Thymus (tissue), 11 donors: ENCODE data around the gene CCL8. TPM values are rescaled to one million over a fixed set of nuclear protein-coding genes. Genes with fewer than 3 reads are reported as not detected.

ENCODE experiments used
- DNase-seq, 9 donors: peaks; one replicate each; pipeline ENCODE4 v3.0.0-alpha.2; 2013; ENCODE audit warnings: low spot score in 9 of 9, low read depth in 6 of 9, missing footprints in 1 of 9
- H3K27ac ChIP-seq, 2 donors: one replicate each; pipeline ENCODE4 v1.5.1; 2013; ENCODE audit warnings: control low read depth in 1 of 2, low read depth in 1 of 2, low read length in 1 of 2, mild to moderate bottlenecking in 1 of 2, moderate library complexity in 1 of 2
- H3K27me3 ChIP-seq, 2 donors: one replicate each; pipeline ENCODE4 v1.5.1; 2013; ENCODE audit warnings: low read length in 1 of 2; ENCODE audit not compliant: control insufficient read depth in 2 of 2, insufficient read depth in 1 of 2
- H3K36me3 ChIP-seq, 2 donors: one replicate each; pipeline ENCODE4 v1.5.1; 2013; ENCODE audit warnings: low read length in 1 of 2, mild to moderate bottlenecking in 1 of 2, moderate library complexity in 1 of 2; ENCODE audit not compliant: control insufficient read depth in 2 of 2, insufficient read depth in 2 of 2
- H3K4me1 ChIP-seq, 2 donors: one replicate each; pipeline ENCODE4 v1.5.1; 2013; ENCODE audit warnings: low read length in 2 of 2; ENCODE audit not compliant: control insufficient read depth in 2 of 2, insufficient read depth in 2 of 2
- H3K4me3 ChIP-seq, 2 donors: one replicate each; pipeline ENCODE4 v1.5.1; 2013; ENCODE audit warnings: low read length in 2 of 2, control low read depth in 1 of 2, mild to moderate bottlenecking in 1 of 2
- H3K9me3 ChIP-seq, 2 donors: one replicate each; pipeline ENCODE4 v1.5.1; 2013; ENCODE audit warnings: low read length in 1 of 2, mild to moderate bottlenecking in 1 of 2; ENCODE audit not compliant: control insufficient read depth in 2 of 2, insufficient read depth in 1 of 2
- WGBS: extraction: QIAGEN DNeasy Blood & Tissue Kit; methylation state at CpG from one replicate; pipeline ENCODE4 v1.1.7; 2013; 5-methylcytosine and 5-hydroxymethylcytosine counted together
- polyA plus RNA-seq: library from polyadenylated mRNA; stranded (reverse); fragments of 200-250 nt; gene quantifications from one replicate; pipeline ENCODE4 v1.2.3, GENCODE V29; 2013
- total RNA-seq: library from RNA; stranded (reverse); fragments of 120-200 nt; gene quantifications from one replicate; pipeline ENCODE4 v1.2.4, GENCODE V29; 2013
- donor health status: healthy.

Gene CCL8
- total and polyA plus RNA-seq, 2 donors, result 1.4 to 2.9 TPM

DNA sequence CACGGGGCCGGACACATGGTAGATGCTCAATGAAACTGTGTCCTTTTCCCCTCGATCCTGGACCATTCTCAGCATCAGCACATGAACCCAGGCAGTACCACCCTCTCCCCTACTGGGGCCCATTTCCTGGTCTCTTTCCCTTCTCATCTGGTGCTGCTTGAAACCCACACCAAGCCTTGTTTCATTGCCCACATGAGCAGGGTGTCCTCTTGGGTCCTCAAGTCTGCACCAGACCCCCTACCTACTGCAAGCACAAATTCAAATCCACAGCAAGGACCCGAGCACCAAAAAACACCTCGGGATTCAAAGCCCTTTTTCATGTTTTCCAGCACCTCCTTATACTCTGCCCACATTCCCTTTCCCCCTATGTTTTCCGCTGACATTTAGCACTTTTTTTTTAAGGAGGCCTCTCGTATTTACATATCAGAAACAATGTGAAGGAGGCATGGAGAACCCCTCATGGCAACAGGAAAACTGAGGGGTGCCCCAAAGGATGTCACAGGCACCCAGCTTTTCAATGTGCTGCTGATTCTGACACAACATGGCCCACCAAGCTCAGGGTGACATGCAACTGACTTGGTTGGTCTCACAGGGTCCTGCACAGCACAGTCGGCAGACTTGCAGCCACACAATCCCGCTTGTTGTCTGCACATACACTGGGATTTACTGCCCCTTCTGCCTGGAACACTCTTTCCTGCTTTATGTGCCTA, 48.4 kb downstream of the CCL8 start:
- no peaks in the 10 kb centered on the region for H3K9me3 ChIP-seq
- no peaks in the 10 kb centered on the region for H3K36me3 ChIP-seq
- 94% methylated on average over 9 of the region's 9 CpGs for WGBS
- no peak overlapping the region for H3K27ac ChIP-seq
- H3K4me1 ChIP-seq, result peaks cover 46 to 73% of the 10 kb centered on the region in 2 donors
- no peaks in the 10 kb centered on the region for H3K27me3 ChIP-seq
- DNase-seq, result no peak
- H3K4me3 ChIP-seq, result no peak overlapping the region

DNA sequence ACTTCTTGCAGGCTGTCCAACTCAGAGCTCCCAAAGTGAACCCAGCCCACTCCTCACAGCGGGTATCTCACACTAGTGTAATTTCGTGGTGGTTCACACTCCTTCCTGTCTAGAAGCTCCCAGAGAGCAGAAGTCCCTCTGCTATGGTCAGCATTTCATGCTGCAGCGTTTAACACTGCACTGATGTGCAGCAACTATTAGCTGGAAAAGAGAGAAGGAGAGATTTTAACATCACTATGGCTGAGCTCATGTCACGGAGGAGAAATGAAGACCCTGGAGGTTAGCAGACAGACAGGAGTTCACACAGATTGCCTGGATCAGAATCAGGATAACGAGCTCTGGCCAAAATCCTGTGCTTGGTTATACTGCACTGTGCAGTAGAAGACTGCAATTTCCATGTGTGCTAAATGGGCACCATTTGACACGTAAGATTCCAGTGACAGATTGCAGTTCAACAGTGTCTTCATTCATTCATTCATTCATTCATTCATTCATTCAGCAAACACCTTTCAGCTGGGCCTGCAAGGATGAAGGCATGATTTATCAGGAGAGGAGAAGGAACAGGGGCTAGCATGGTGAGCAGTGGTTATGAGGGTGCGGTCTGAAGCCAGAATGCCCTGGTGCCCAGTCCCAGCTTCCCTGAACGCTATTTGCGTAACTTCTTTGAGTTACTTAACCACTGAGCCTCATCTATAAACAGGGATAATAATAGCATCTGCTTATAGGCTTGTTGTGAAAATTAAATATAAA, 49.1 kb downstream of the CCL8 start:
- Histone ChIP-seq H3K27me3 (no peaks in the 10 kb centered on the region), H3K4me3 (no peak overlapping the region), H3K4me1 (peaks cover 46 to 73% of the 10 kb centered on the region in 2 donors), H3K27ac (no peak overlapping the region), H3K9me3 (no peaks in the 10 kb centered on the region), H3K36me3 (no peaks in the 10 kb centered on the region)
- DNase-seq, result no peak
- 79% methylated on average over 9 of the region's 9 CpGs for WGBS

DNA sequence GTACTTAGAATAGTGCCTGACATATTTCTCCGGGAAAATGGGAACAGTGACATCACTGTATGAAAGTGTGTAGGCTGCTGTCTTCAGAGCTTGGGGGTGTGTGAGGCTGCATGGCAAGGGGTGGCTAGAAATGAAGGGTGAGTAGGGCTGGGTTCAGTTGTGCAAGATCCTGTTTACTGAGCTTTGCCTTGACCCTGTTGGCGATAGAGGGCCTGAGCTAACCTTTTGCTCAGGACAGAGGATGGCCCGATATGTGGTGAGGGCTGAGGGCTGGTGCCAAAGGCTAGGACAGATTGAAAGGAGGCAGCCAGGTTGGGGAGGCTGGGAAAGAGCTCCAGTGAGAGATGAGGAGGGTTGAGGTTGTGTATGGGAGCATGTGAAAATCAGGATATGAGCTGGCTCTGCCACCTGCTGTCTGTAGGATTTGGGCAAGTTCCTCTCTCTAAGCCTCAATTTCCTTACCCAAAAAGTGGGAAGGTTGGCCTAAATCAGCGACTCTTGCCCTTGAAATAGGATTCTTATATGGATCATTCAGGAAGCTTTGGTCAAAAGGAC, 49.8 kb downstream of the CCL8 start:
- H3K9me3 ChIP-seq, result no peaks in the 10 kb centered on the region
- WGBS, result 73% methylated on average over 4 of the region's 4 CpGs
- no peaks in the 10 kb centered on the region for H3K36me3 ChIP-seq
- H3K4me3 ChIP-seq, result no peak overlapping the region
- H3K27me3 ChIP-seq, result no peaks in the 10 kb centered on the region
- DNase-seq, result no peak
- peaks cover 46 to 69% of the 10 kb centered on the region in 2 donors for H3K4me1 ChIP-seq
- no peak overlapping the region for H3K27ac ChIP-seq

DNA sequence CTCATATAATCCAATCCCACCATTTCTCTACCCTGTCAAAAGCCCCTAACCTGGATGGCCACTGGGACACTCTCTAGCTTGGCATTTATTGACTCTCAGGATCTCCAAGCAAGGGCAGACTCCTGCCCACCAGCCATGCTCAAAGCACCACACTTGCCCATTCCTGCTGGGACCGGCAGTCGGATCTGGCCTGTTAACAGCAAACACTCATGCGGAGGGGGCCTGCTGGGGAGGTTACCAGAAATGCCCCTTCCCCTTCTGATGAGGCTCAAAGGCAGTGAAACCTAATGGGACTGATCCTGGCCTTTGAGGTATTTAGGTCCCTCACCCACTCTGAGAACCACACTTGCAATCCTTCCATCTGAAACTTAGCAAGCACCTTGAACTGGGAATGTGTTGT, 50.3 kb downstream of the CCL8 start:
- H3K36me3 ChIP-seq, result no peaks in the 10 kb centered on the region
- DNase-seq, result no peak
- 98% methylated on average over 3 of the region's 3 CpGs for WGBS
- no peak overlapping the region for H3K27ac ChIP-seq
- H3K9me3 ChIP-seq, result no peaks in the 10 kb centered on the region
- peaks cover 44 to 64% of the 10 kb centered on the region in 2 donors for H3K4me1 ChIP-seq
- no peak overlapping the region for H3K4me3 ChIP-seq
- H3K27me3 ChIP-seq, result no peaks in the 10 kb centered on the region

DNA sequence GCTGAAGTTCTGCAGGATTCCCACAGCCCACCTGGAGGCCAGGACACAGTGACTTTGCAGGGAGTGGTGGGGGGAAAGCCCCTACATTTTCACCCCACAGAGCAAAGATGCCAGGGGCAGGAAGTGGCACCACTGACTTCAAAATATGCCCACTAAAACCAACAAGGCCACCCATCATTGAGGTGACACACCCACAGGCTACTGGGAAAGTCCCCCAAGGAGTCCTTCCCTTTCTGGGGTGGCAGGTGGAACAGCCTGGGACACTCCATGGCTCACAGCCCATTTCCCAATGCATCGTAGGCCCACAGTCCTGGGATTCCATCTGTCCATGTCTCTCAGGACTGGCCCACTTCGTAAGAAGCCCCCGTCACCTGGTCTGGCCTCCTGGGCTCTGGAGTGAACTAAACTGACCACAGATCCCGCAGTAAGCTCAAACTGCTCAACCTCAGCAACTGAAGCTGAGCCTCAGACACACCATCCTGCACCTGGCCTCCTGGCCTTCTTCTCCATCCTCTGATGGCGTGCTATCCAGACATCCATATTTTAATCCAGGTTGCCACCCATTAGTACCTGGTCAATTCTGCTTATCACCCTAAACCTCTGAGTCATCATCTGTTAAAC, 51.3 kb downstream of the CCL8 start:
- no peaks in the 10 kb centered on the region for H3K27me3 ChIP-seq
- H3K9me3 ChIP-seq, result no peaks in the 10 kb centered on the region
- 88% methylated on average over 5 of the region's 5 CpGs for WGBS
- no peak overlapping the region for H3K4me3 ChIP-seq
- DNase-seq, result no peak
- peak overlapping the region; percentile 12 to 33 for H3K27ac ChIP-seq
- H3K4me1 ChIP-seq, result peaks cover 39 to 55% of the 10 kb centered on the region in 2 donors
- H3K36me3 ChIP-seq, result no peaks in the 10 kb centered on the region

DNA sequence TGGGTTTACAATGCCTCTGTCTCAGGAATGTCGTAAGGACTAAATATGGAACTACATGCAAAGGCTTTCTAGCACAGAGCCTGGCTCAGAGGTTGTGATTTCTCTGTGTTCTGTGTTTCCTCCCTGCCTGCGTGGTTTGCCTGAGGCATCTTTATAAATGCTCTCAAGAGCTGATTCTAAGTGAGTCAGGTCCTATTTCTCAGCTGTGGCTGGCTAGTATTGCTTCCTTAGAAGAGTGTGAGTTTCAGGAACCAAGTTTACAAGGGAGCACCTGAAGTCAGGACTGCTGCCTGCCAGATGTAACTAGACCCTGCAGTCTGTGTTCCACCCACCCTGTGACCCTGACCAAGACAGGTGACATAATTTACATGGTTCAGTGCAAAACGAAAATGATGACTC, 51.8 kb downstream of the CCL8 start:
- Histone ChIP-seq H3K4me1 (peaks cover 34 to 51% of the 10 kb centered on the region in 2 donors), H3K9me3 (no peaks in the 10 kb centered on the region), H3K36me3 (no peaks in the 10 kb centered on the region), H3K27ac (peak overlapping the region; percentile 12 to 20), H3K4me3 (no peak overlapping the region), H3K27me3 (no peaks in the 10 kb centered on the region)
- DNase-seq, result peak in 1 of 9 donors; percentile 37
- 42% methylated on average over 3 of the region's 3 CpGs for WGBS

Other genes starting within 250 kb of the CCL8 start
- gene CCL2, start 64.2 kb upstream of the CCL8 start, total RNA-seq, result 46.1 TPM
- gene CCL2, start 64.2 kb upstream of the CCL8 start, polyA plus RNA-seq, result 165 TPM
- gene CCL7, start 49.2 kb upstream of the CCL8 start, total RNA-seq, result 0.47 TPM
- gene CCL7, start 49.2 kb upstream of the CCL8 start, polyA plus RNA-seq, result 5.4 TPM
- 0.33 TPM for gene CCL11, start 33.7 kb upstream of the CCL8 start, total RNA-seq
- gene CCL11, start 33.7 kb upstream of the CCL8 start, polyA plus RNA-seq, result 0.87 TPM
- 22.0 TPM for gene CCL13, start 37.0 kb downstream of the CCL8 start, total RNA-seq
- 10.7 TPM for gene CCL13, start 37.0 kb downstream of the CCL8 start, polyA plus RNA-seq
- gene CCL1, start 43.8 kb downstream of the CCL8 start, total RNA-seq, result 0.71 TPM
- gene CCL1, start 43.8 kb downstream of the CCL8 start, polyA plus RNA-seq, result 6.2 TPM